HEK293 (cell line): Measurements from ENCODE around the gene UGGT2.

ENCODE experiments used
- CTCF ChIA-PET: fragments of 350-600 bp; formaldehyde crosslinking; extraction: SDS; loops from one replicate; lab custom pipeline; 2021; ENCODE audit warnings: antibody characterized with exemption; lab: Yijun Ruan, JAX
- POLR2A ChIA-PET: fragments of 300-600 bp; formaldehyde crosslinking; extraction: SDS; loops from one replicate; lab custom pipeline; 2020; ENCODE audit warnings: antibody characterized with exemption, inconsistent platforms; lab: Yijun Ruan, JAX
- H3K27ac ChIP-seq: fragments of 200-500 bp; sonication (Bioruptor generic); 2 replicates; pipeline ENCODE4 v1.5.1; 2014; ENCODE audit warnings: low read depth, low read length, control low read depth, inconsistent platforms; ENCODE audit errors: extremely low read depth
- H3K36me3 ChIP-seq, 2 experiments: fragments of 200-500 bp in 1 of 2; sonication (Bioruptor generic) in 1 of 2; 1 replicate in 1 of 2; 2 replicates in 1 of 2; pipeline ENCODE4 v1.5.1; 2014 to 2017; ENCODE audit warnings: inconsistent platforms in 2 of 2, low read length in 2 of 2; ENCODE audit not compliant: control insufficient read depth in 2 of 2, insufficient read depth in 1 of 2
- H3K4me1 ChIP-seq: fragments of 200-500 bp; sonication (Bioruptor generic); 2 replicates; pipeline ENCODE4 v1.5.1; 2014; ENCODE audit warnings: mild to moderate bottlenecking, low read length, inconsistent platforms; ENCODE audit not compliant: control insufficient read depth, insufficient read depth
- H3K4me3 ChIP-seq: 2 replicates; pipeline ENCODE4 v1.5.1; 2011; ENCODE audit warnings: low read depth, mild to moderate bottlenecking, control low read depth, low read length, moderate library complexity
- H3K9me3 ChIP-seq: fragments of 200-500 bp; sonication (Bioruptor generic); 2 replicates; pipeline ENCODE4 v1.5.1; 2014; ENCODE audit warnings: low read depth, low read length, inconsistent platforms; ENCODE audit not compliant: control insufficient read depth, insufficient read depth
- GLIS1 ChIP-seq: fragments of 450-650 bp; formaldehyde crosslinking; IDR thresholded peaks from 2 replicates; pipeline ENCODE4 v1.5.1; 2016; ENCODE audit warnings: missing biosample characterization, missing genetic modification characterization
- OSR2 ChIP-seq: fragments of 450-650 bp; formaldehyde crosslinking; IDR thresholded peaks from 2 replicates; pipeline ENCODE4 v1.5.1; 2016; ENCODE audit warnings: missing biosample characterization, missing genetic modification characterization
- ZBTB44 ChIP-seq: fragments of 450-650 bp; IDR thresholded peaks from 2 replicates; pipeline ENCODE4 v1.5.1; 2018; ENCODE audit warnings: missing biosample characterization, mild to moderate bottlenecking, missing genetic modification characterization
- ZBTB8A ChIP-seq: fragments of 450-650 bp; formaldehyde crosslinking; IDR thresholded peaks from 2 replicates; pipeline ENCODE4 v1.5.1; 2016; ENCODE audit warnings: missing biosample characterization, missing genetic modification characterization
- ZNF223 ChIP-seq: fragments of 450-650 bp; formaldehyde crosslinking; IDR thresholded peaks from 2 replicates; pipeline ENCODE4 v1.5.1; 2016; ENCODE audit warnings: missing biosample characterization, missing genetic modification characterization
- ZNF266 ChIP-seq: fragments of 450-650 bp; formaldehyde crosslinking; IDR thresholded peaks from 2 replicates; pipeline ENCODE4 v1.5.1; 2016; ENCODE audit warnings: missing biosample characterization, missing genetic modification characterization, low read depth
- ZNF354C ChIP-seq: fragments of 450-650 bp; formaldehyde crosslinking; IDR thresholded peaks from 2 replicates; pipeline ENCODE4 v1.5.1; 2016; ENCODE audit warnings: missing biosample characterization, missing genetic modification characterization, low read depth, borderline replicate concordance
- ZNF362 ChIP-seq: fragments of 450-650 bp; formaldehyde crosslinking; IDR thresholded peaks from 2 replicates; pipeline ENCODE4 v1.5.1; 2016; ENCODE audit warnings: missing biosample characterization, missing genetic modification characterization
- ZNF37A ChIP-seq: fragments of 450-650 bp; IDR thresholded peaks from 2 replicates; pipeline ENCODE4 v1.5.1; 2018; ENCODE audit warnings: missing biosample characterization, missing genetic modification characterization
- ZNF433 ChIP-seq: fragments of 450-650 bp; formaldehyde crosslinking; IDR thresholded peaks from 2 replicates; pipeline ENCODE4 v1.5.1; 2016; ENCODE audit warnings: missing biosample characterization, missing genetic modification characterization, low read depth
- ZNF521 ChIP-seq: fragments of 450-650 bp; formaldehyde crosslinking; IDR thresholded peaks from 2 replicates; pipeline ENCODE4 v1.5.1; 2017; ENCODE audit warnings: missing biosample characterization, mild to moderate bottlenecking, missing genetic modification characterization
- ZNF555 ChIP-seq: fragments of 450-650 bp; formaldehyde crosslinking; conservative IDR thresholded peaks from 2 replicates; pipeline ENCODE4 v1.5.1; 2017; ENCODE audit warnings: missing biosample characterization, mild to moderate bottlenecking, missing genetic modification characterization, inconsistent platforms
- ZNF561 ChIP-seq: fragments of 450-650 bp; IDR thresholded peaks from 2 replicates; pipeline ENCODE4 v1.5.1; 2018; ENCODE audit warnings: missing biosample characterization, missing genetic modification characterization, borderline replicate concordance
- ZNF624 ChIP-seq: fragments of 450-650 bp; formaldehyde crosslinking; IDR thresholded peaks from 2 replicates; pipeline ENCODE4 v1.5.1; 2017; ENCODE audit warnings: missing biosample characterization, missing genetic modification characterization
- ZNF658 ChIP-seq: fragments of 450-650 bp; formaldehyde crosslinking; IDR thresholded peaks from 2 replicates; pipeline ENCODE4; 2016; ENCODE audit warnings: missing biosample characterization, missing genetic modification characterization
- ZNF692 ChIP-seq: fragments of 450-650 bp; formaldehyde crosslinking; IDR thresholded peaks from 2 replicates; pipeline ENCODE4 v1.5.1; 2016; ENCODE audit warnings: missing biosample characterization, missing genetic modification characterization
- ZNF777 ChIP-seq: fragments of 450-650 bp; formaldehyde crosslinking; IDR thresholded peaks from 2 replicates; pipeline ENCODE4 v1.5.1; 2017; ENCODE audit warnings: missing biosample characterization, missing genetic modification characterization, borderline replicate concordance

The UGGT2 gene

GRCh38 chr13:95801825-95802224, 251.4 kb downstream of the UGGT2 start:
- no peaks in the 10 kb centered on the region for H3K9me3 ChIP-seq
- H3K4me1 ChIP-seq: no peaks in the 10 kb centered on the region
- H3K36me3 ChIP-seq: peaks cover 0 to 8% of the 10 kb centered on the region in 2 experiments; a peak in 1 of 3 replicates
- no peak for TF ChIP-seq ZNF37A
- H3K4me3 ChIP-seq: no peak overlapping the region
- H3K27ac ChIP-seq: no peak overlapping the region
- CTCF ChIA-PET: interaction anchor here (0.8 to 1.4 kb wide), 2 partner anchors 16 to 33 kb away, joined by 3 read pairs; no protein-coding TSS in a partner anchor
- POLR2A ChIA-PET: no interaction called here

GRCh38 chr13:95800436-95800835, 252.8 kb downstream of the UGGT2 start:
- Histone ChIP-seq H3K4me3 (no peak overlapping the region), H3K27ac (no peak overlapping the region), H3K4me1 (no peaks in the 10 kb centered on the region), H3K9me3 (no peaks in the 10 kb centered on the region), H3K36me3 (peaks cover 0 to 8% of the 10 kb centered on the region in 2 experiments; a peak in 1 of 3 replicates)
- TF ChIP-seq ZNF561: no peak
- TF ChIP-seq ZNF777: no peak
- no peak for TF ChIP-seq OSR2 (tag by site-specific recombination)
- TF ChIP-seq ZNF658 (tag by site-specific recombination): no peak
- TF ChIP-seq ZNF362 (tag by site-specific recombination): no peak
- no peak for TF ChIP-seq ZNF521 (tag by site-specific recombination)
- POLR2A ChIA-PET: no interaction called here
- CTCF ChIA-PET: interaction anchor here (0.6 to 0.7 kb wide), 3 partner anchors 66 to 1203 kb away, joined by 3 to 4 read pairs (median 3); no protein-coding TSS in a partner anchor

- TF ChIP-seq ZNF266 (tag by site-specific recombination) (no peak), ZNF624 (tag by site-specific recombination) (no peak), ZNF692 (tag by site-specific recombination) (no peak), GLIS1 (tag by site-specific recombination) (no peak)
- no peak overlapping the region for H3K4me3 ChIP-seq
- no peaks in the 10 kb centered on the region for H3K4me1 ChIP-seq
- ChIA-PET CTCF (no interaction called here), POLR2A (no interaction called here)
- peaks cover 0 to 19% of the 10 kb centered on the region in 2 experiments; a peak in 1 of 3 replicates for H3K36me3 ChIP-seq
- H3K9me3 ChIP-seq: no peaks in the 10 kb centered on the region
- H3K27ac ChIP-seq: no peak overlapping the region
Measured at GRCh38 chr13:95797016-95797415, 256.2 kb downstream of the UGGT2 start.

GRCh38 chr13:95793781-95794180, 259.4 kb downstream of the UGGT2 start:
- no peak overlapping the region for H3K27ac ChIP-seq
- peaks cover 0 to 30% of the 10 kb centered on the region in 2 experiments; a peak in 1 of 3 replicates for H3K36me3 ChIP-seq
- ChIA-PET POLR2A (no interaction called here), CTCF (no interaction called here)
- H3K4me1 ChIP-seq: no peaks in the 10 kb centered on the region
- no peaks in the 10 kb centered on the region for H3K9me3 ChIP-seq
- H3K4me3 ChIP-seq: no peak overlapping the region
- TF ChIP-seq ZBTB44 (no peak), ZBTB8A (no peak), ZNF433 (tag by site-specific recombination) (no peak), ZNF223 (tag by site-specific recombination) (no peak), ZNF354C (tag by site-specific recombination) (no peak), ZNF555 (no peak)
